Naive thymus-derived CD4-positive, alpha-beta T cell (primary cell): ENCODE measurements around the gene SATL1. TPM values are rescaled to one million over a fixed set of nuclear protein-coding genes. Genes with fewer than 3 reads are reported as not detected.

Experiments
- ATAC-seq: fragments of 150-1000 bp; cut with Tn5 transposase; 2 replicates; pipeline ENCODE4 v1.10.0; 2021; ENCODE audit warnings: mild to moderate bottlenecking, moderate library complexity
- CTCF ChIA-PET: fragments of 350-600 bp; sonication (Branson Sonifier 250); formaldehyde crosslinking; loops from one replicate; lab custom pipeline; 2021; ENCODE audit warnings: antibody characterized with exemption; lab: Charles Lee
- POLR2A ChIA-PET: fragments of 350-600 bp; sonication (Branson Sonifier 250); formaldehyde crosslinking; loops from one replicate; lab custom pipeline; 2021; ENCODE audit warnings: antibody characterized with exemption, inconsistent platforms; lab: Charles Lee
- DNase-seq, 9 donors: peaks; one replicate each; pipeline versions ENCODE4 v3.0.0 to v3.0.0-alpha.2; 2020 to 2022; ENCODE audit warnings: mixed read lengths in 1 of 9
- H3K27ac ChIP-seq: one replicate; pipeline ENCODE4 v1.7.0; 2013; ENCODE audit warnings: mild to moderate bottlenecking, low read depth, low read length, moderate library complexity
- H3K27me3 ChIP-seq, 2 donors: one replicate each; pipeline ENCODE4 v1.7.0; 2013; ENCODE audit warnings: low read length in 2 of 2, mild to moderate bottlenecking in 2 of 2, moderate library complexity in 2 of 2; ENCODE audit not compliant: control insufficient read depth in 2 of 2, insufficient read depth in 2 of 2
- H3K36me3 ChIP-seq, 3 experiments: 1 replicate in 2 of 3; 2 replicates in 1 of 3; pipeline ENCODE4 v1.7.0; 2013; ENCODE audit warnings: low read length in 3 of 3, mild to moderate bottlenecking in 3 of 3, moderate library complexity in 1 of 3; ENCODE audit not compliant: insufficient read depth in 3 of 3, control insufficient read depth in 2 of 3
- H3K4me1 ChIP-seq, 2 donors: one replicate each; pipeline ENCODE4 v1.7.0; 2013; ENCODE audit warnings: low read length in 2 of 2, mild to moderate bottlenecking in 2 of 2, moderate library complexity in 1 of 2; ENCODE audit not compliant: control insufficient read depth in 2 of 2, insufficient read depth in 2 of 2
- H3K4me3 ChIP-seq: 2 replicates; pipeline ENCODE4 v1.7.0; 2013; ENCODE audit warnings: mild to moderate bottlenecking, low read length
- H3K9me3 ChIP-seq, 3 experiments: 1 replicate in 2 of 3; 2 replicates in 1 of 3; pipeline ENCODE4 v1.7.0; 2013; ENCODE audit warnings: low read length in 3 of 3; ENCODE audit not compliant: control insufficient read depth in 2 of 3
- H3K27ac Mint-ChIP-seq, 9 donors: one replicate each; pipeline ENCODE4 v1.8.0; 2020 to 2022; ENCODE audit warnings: mixed read lengths in 9 of 9, mild to moderate bottlenecking in 8 of 9, moderate library complexity in 5 of 9, inconsistent platforms in 2 of 9
- H3K27me3 Mint-ChIP-seq, 5 donors: one replicate each; pipeline ENCODE4 v1.8.0; 2021 to 2022; ENCODE audit warnings: mixed read lengths in 5 of 5, mild to moderate bottlenecking in 1 of 5
- H3K36me3 Mint-ChIP-seq, 5 donors: one replicate each; pipeline ENCODE4 v1.8.0; 2020 to 2022; ENCODE audit warnings: mixed read lengths in 5 of 5, mild to moderate bottlenecking in 3 of 5, inconsistent platforms in 1 of 5
- H3K4me1 Mint-ChIP-seq, 7 donors: one replicate each; pipeline ENCODE4 v1.8.0; 2020 to 2022; ENCODE audit warnings: mixed read lengths in 7 of 7, mild to moderate bottlenecking in 3 of 7, inconsistent platforms in 1 of 7
- H3K4me3 Mint-ChIP-seq, 10 donors: one replicate each; pipeline ENCODE4 v1.8.0; 2020 to 2022; ENCODE audit warnings: mild to moderate bottlenecking in 10 of 10, mixed read lengths in 10 of 10, moderate library complexity in 6 of 10, inconsistent platforms in 2 of 10
- H3K9me3 Mint-ChIP-seq, 11 donors: one replicate each; pipeline ENCODE4 v1.8.0; 2020 to 2022; ENCODE audit warnings: mixed read lengths in 11 of 11, mild to moderate bottlenecking in 4 of 11, inconsistent platforms in 1 of 11, moderate library complexity in 1 of 11
- intact Hi-C, 2 donors: fragments of 100-400 bp; cut with micrococcal nuclease; formaldehyde crosslinking; loops; one replicate each; pipeline ENCODE4 v1.15.1; 2023
- polyA plus RNA-seq, 2 donors: library from polyadenylated mRNA; unstranded; fragments of 300-500 nt; fragmentation: Illumina TruSeq; gene quantifications; one replicate each; pipeline ENCODE4 v1.2.3, GENCODE V29; 2021
- total RNA-seq, 6 experiments: library from RNA in 5 of 6; stranded (reverse) in 5 of 6; gene quantifications; 1 replicate in 5 of 6; 2 replicates in 1 of 6; pipeline ENCODE4 v1.2.3 and lab custom pipeline; 2021 to 2026

Gene SATL1
- total and polyA plus RNA-seq, 7 experiments from 2014 or later = not detected

- Histone ChIP-seq H3K9me3 (no peaks in the 10 kb centered on the region), H3K36me3 (no peaks in the 10 kb centered on the region), H3K4me3 (no peak overlapping the region), H3K4me1 (no peaks in the 10 kb centered on the region), H3K27ac (no peak overlapping the region), H3K27me3 (no peaks in the 10 kb centered on the region)
- Mint-ChIP-seq H3K4me1 (no peaks in the 10 kb centered on the region), H3K9me3 (peaks cover 0 to 4% (median 0%) of the 10 kb centered on the region in 11 donors), H3K27me3 (peaks cover 0 to 4% (median 0%) of the 10 kb centered on the region in 5 donors), H3K36me3 (no peaks in the 10 kb centered on the region), H3K4me3 (no peak overlapping the region), H3K27ac (no peak overlapping the region)
- ATAC-seq = no peak
- DNase-seq = no peak
- CTCF ChIA-PET = no interaction called here
- POLR2A ChIA-PET = no interaction called here
- intact Hi-C loops = no loop called here
These were observed 104.2 kb downstream of the SATL1 start for GRCh38 chrX:85139422-85139821.

- peaks cover 0 to 9% (median 0%) of the 10 kb centered on the region in 11 donors for H3K9me3 Mint-ChIP-seq
- H3K27me3 Mint-ChIP-seq = peaks cover 0 to 5% (median 2%) of the 10 kb centered on the region in 5 donors
- no peak overlapping the region for H3K27ac Mint-ChIP-seq
- H3K4me1 Mint-ChIP-seq = no peaks in the 10 kb centered on the region
- ChIA-PET CTCF (no interaction called here), POLR2A (no interaction called here)
- H3K27ac ChIP-seq = no peak overlapping the region
- no peak overlapping the region for H3K4me3 ChIP-seq
- no peaks in the 10 kb centered on the region for H3K27me3 ChIP-seq
- no peaks in the 10 kb centered on the region for H3K36me3 Mint-ChIP-seq
- H3K4me1 ChIP-seq = no peaks in the 10 kb centered on the region
- H3K36me3 ChIP-seq = no peaks in the 10 kb centered on the region
- H3K4me3 Mint-ChIP-seq = no peak overlapping the region
- intact Hi-C loops = no loop called here
- no peaks in the 10 kb centered on the region for H3K9me3 ChIP-seq
- ATAC-seq (no peak), DNase-seq (no peak)
These were observed 107.2 kb downstream of the SATL1 start for GRCh38 chrX:85136409-85136808.

GRCh38 chrX:85115252-85115651 lies 128.3 kb downstream of the SATL1 start:
- POLR2A ChIA-PET = no interaction called here
- Mint-ChIP-seq H3K9me3 (no peaks in the 10 kb centered on the region), H3K27ac (no peak overlapping the region), H3K36me3 (no peaks in the 10 kb centered on the region), H3K4me3 (no peak overlapping the region), H3K27me3 (no peaks in the 10 kb centered on the region), H3K4me1 (no peaks in the 10 kb centered on the region)
- no peaks in the 10 kb centered on the region for H3K27me3 ChIP-seq
- H3K27ac ChIP-seq = no peak overlapping the region
- H3K36me3 ChIP-seq = no peaks in the 10 kb centered on the region
- no peaks in the 10 kb centered on the region for H3K9me3 ChIP-seq
- intact Hi-C loops = loop anchor here in 1 of 2 donors (10.0 kb wide), 1 partner anchor 1830 kb away; no protein-coding TSS in a partner anchor
- DNase-seq (no peak), ATAC-seq (no peak)
- CTCF ChIA-PET = no interaction called here
- no peaks in the 10 kb centered on the region for H3K4me1 ChIP-seq
- H3K4me3 ChIP-seq = no peak overlapping the region

GRCh38 chrX:85114776-85115175 lies 128.8 kb downstream of the SATL1 start:
- H3K27me3 Mint-ChIP-seq = no peaks in the 10 kb centered on the region
- Histone ChIP-seq H3K36me3 (no peaks in the 10 kb centered on the region), H3K4me1 (no peaks in the 10 kb centered on the region), H3K27me3 (no peaks in the 10 kb centered on the region), H3K27ac (no peak overlapping the region), H3K4me3 (no peak overlapping the region), H3K9me3 (no peaks in the 10 kb centered on the region)
- H3K4me1 Mint-ChIP-seq = no peaks in the 10 kb centered on the region
- ATAC-seq (no peak), DNase-seq (no peak)
- POLR2A ChIA-PET = no interaction called here
- H3K36me3 Mint-ChIP-seq = no peaks in the 10 kb centered on the region
- intact Hi-C loops = loop anchor here (5.0 to 10.0 kb wide), 2 partner anchors 953 to 1830 kb away; no protein-coding TSS in a partner anchor
- no peak overlapping the region for H3K4me3 Mint-ChIP-seq
- no peak overlapping the region for H3K27ac Mint-ChIP-seq
- H3K9me3 Mint-ChIP-seq = no peaks in the 10 kb centered on the region
- CTCF ChIA-PET = no interaction called here

- CTCF ChIA-PET = no interaction called here
These were observed 129.4 kb downstream of the SATL1 start for GRCh38 chrX:85114171-85114570.

GRCh38 chrX:85113746-85114145 lies 129.8 kb downstream of the SATL1 start:
- no peaks in the 10 kb centered on the region for H3K27me3 ChIP-seq
- H3K27me3 Mint-ChIP-seq = no peaks in the 10 kb centered on the region
- H3K36me3 ChIP-seq = no peaks in the 10 kb centered on the region
- no peak for DNase-seq
- H3K4me3 Mint-ChIP-seq = no peak overlapping the region
- no peak overlapping the region for H3K27ac Mint-ChIP-seq
- no peak overlapping the region for H3K27ac ChIP-seq
- no peaks in the 10 kb centered on the region for H3K4me1 Mint-ChIP-seq
- intact Hi-C loops = loop anchor here (5.0 to 10.0 kb wide), 2 partner anchors 954 to 1831 kb away; no protein-coding TSS in a partner anchor
- no peaks in the 10 kb centered on the region for H3K36me3 Mint-ChIP-seq
- H3K4me3 ChIP-seq = no peak overlapping the region
- no peaks in the 10 kb centered on the region for H3K9me3 Mint-ChIP-seq
- H3K4me1 ChIP-seq = no peaks in the 10 kb centered on the region
- H3K9me3 ChIP-seq = no peaks in the 10 kb centered on the region
- ChIA-PET POLR2A (no interaction called here), CTCF (no interaction called here)
- no peak for ATAC-seq

More at GRCh38 chrX:85114171-85114570, 129.4 kb downstream of the SATL1 start:
- no peak for DNase-seq
- Mint-ChIP-seq H3K27ac (no peak overlapping the region), H3K4me1 (no peaks in the 10 kb centered on the region), H3K9me3 (no peaks in the 10 kb centered on the region), H3K4me3 (no peak overlapping the region), H3K27me3 (no peaks in the 10 kb centered on the region), H3K36me3 (no peaks in the 10 kb centered on the region)
- Histone ChIP-seq H3K27ac (no peak overlapping the region), H3K4me1 (no peaks in the 10 kb centered on the region), H3K36me3 (no peaks in the 10 kb centered on the region), H3K27me3 (no peaks in the 10 kb centered on the region), H3K9me3 (no peaks in the 10 kb centered on the region), H3K4me3 (no peak overlapping the region)
- POLR2A ChIA-PET = no interaction called here
- no peak for ATAC-seq
- intact Hi-C loops = loop anchor here (5.0 to 10.0 kb wide), 2 partner anchors 953 to 1831 kb away; no protein-coding TSS in a partner anchor

- ChIA-PET CTCF (no interaction called here), POLR2A (no interaction called here)
- Histone ChIP-seq H3K27ac (no peak overlapping the region), H3K27me3 (no peaks in the 10 kb centered on the region), H3K4me3 (no peak overlapping the region), H3K36me3 (no peaks in the 10 kb centered on the region), H3K9me3 (no peaks in the 10 kb centered on the region), H3K4me1 (no peaks in the 10 kb centered on the region)
- Mint-ChIP-seq H3K36me3 (no peaks in the 10 kb centered on the region), H3K4me1 (no peaks in the 10 kb centered on the region), H3K4me3 (no peak overlapping the region), H3K9me3 (no peaks in the 10 kb centered on the region), H3K27me3 (no peaks in the 10 kb centered on the region), H3K27ac (no peak overlapping the region)
- no peak for ATAC-seq
- intact Hi-C loops = loop anchor here (5.0 to 10.0 kb wide), 2 partner anchors 955 to 1833 kb away; no protein-coding TSS in a partner anchor
- no peak for DNase-seq
These were observed 131.3 kb downstream of the SATL1 start for GRCh38 chrX:85112293-85112692.
